ENCODE measurements around the gene APC2.
A peak's percentile ranks its signal among the peaks of the same experiment; 100 is the strongest.

Gene APC2
- 0 to 0.75 (median 0.58) reads per million in 9 experiments for total RNA-seq

DNA sequence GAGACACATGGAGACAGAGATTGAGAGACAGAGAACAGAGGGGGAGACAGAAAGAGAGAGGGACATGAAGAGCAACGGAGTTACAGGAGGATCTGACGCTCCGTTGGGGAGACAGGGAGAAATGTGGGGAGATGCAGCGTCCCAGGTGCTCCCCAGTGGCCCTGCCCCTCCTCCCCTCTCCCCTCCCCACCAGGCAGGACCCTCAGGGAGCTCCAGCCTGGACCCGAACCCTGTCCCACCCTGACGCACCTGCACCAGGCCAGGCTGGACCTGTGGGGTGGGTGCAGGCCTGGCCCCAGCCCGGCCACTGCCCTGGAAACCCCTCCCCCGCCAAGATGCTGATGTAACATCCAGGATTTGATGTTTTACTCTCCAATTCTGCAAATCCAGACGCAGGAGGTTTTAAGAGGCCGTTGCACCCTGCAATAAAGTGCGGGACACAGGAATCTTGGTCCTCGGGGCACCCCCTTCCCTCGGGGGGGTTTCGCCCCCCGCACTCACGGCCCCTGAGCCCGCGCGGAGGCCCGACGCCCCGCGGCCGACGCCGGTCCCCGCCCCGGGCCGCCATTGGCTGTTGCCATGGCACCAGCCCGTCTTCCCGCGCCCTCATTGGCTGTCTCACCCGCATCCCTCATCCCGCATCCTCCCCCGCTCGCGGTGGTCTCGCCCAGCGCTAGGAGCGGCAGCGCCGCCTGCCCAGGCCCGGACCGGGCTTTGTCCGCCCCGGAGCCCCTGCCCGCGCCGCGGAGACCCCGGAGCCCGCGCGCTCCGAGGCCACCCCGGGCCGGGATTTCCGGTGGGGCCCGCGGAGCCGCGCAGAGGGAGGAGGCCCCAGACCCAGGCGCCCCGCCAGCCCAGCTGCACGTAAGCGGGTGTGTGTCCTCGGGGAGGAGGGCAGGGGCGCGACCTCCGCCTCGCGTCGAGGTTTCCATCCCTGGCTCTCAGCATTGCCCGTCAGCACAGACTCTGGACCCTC, at the start of gene APC2:
Gene APC2 (plus strand): TSS at position 655 of the 976 bp plus-strand sequence. CDS start 2,881 bp downstream, outside the sequence.
- Mint-ChIP-seq H3K9me3 (no peaks in the 10 kb centered on the region), H3K27me3 (peaks cover 51 to 76% of the 10 kb centered on the region in 2 donors), H3K27ac (no peak within 1 kb of the TSS), H3K4me3 (peak within 1 kb of the TSS; percentile 19 to 56), H3K36me3 (ENCODE audit: insufficient read depth) (peaks cover 30% of the 10 kb centered on the region), H3K4me1 (ENCODE audit: low read depth in 2 of 2) (peaks cover 9 to 10% of the 10 kb centered on the region in 2 donors)
- ATAC-seq (replicated peaks) (no peak), DNase-seq (no peak)

DNA sequence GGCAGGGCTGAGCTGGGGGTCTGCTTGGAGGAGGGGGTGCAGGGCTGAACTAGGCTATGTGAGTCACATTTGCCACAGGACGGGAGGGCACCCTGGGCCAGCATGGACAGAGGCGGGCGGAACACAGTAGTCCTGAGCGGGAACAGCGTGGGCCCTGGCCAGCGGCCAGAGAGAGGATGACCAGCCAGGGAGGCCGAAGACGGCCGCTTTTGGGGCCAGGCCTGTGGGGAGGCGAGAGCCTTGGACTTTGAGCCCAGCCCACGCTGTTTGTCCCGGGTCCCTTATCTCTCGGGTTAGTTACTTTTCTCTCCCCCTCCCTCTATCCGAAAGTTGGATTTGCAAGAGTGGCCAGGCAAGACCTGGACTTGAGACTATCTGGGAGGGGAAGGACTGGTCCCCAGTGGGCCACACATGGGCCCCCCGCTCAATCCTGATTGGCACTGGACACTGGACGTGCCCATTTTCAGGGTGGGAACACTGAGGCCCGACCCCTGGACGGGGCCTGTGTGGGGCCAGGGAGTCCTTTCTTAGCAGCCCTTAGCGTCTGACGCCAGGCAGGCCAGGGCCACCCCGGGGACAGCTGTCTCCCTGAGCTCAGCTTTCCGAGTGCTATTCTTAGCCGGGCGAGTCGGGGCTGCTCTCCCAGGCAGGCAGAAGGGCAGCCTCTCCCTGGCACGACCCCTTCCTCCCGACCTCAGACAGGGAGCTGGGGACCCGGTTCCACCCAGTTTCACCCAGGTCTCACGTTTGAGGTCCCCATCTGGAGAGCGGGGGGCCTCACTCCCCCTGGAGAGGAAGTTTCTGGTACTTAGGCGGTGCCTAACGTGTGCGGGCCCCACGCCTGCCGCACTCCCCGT, 49.4 kb upstream of the APC2 start:
- peak; percentile 33 for ATAC-seq (replicated peaks)
- Mint-ChIP-seq H3K4me3 (peak overlapping the region; percentile 65 to 66), H3K27ac (no peak overlapping the region), H3K36me3 (ENCODE audit: insufficient read depth) (peaks cover 5% of the 10 kb centered on the region), H3K27me3 (peaks cover 6 to 14% of the 10 kb centered on the region in 2 donors), H3K9me3 (no peaks in the 10 kb centered on the region), H3K4me1 (ENCODE audit: low read depth in 2 of 2) (peaks cover 0 to 8% of the 10 kb centered on the region in 2 donors)
- DNase-seq, result no peak

- H3K36me3 Mint-ChIP-seq (ENCODE audit: insufficient read depth), result peaks cover under 1% of the 10 kb centered on the region
- H3K27ac Mint-ChIP-seq, result no peak within 1 kb of the TSS
- peaks cover under 1 to 7% of the 10 kb centered on the region in 2 donors for H3K4me1 Mint-ChIP-seq (ENCODE audit: low read depth in 2 of 2)
- DNase-seq (peak in 2 of 3 experiments; percentile 25 to 41), ATAC-seq (replicated peaks) (peak; percentile 85)
- peak within 1 kb of the TSS; percentile 65 to 67 for H3K4me3 Mint-ChIP-seq
- H3K27me3 Mint-ChIP-seq, result peaks cover 6 to 14% of the 10 kb centered on the region in 2 donors
- no peaks in the 10 kb centered on the region for H3K9me3 Mint-ChIP-seq
Observed at GRCh38 chr19:1401138-1401888, 48.6 kb upstream of the APC2 start, which contains the start of gene GAMT. Gene GAMT (minus strand): TSS chr19:1401542. CDS start chr19:1401476, 66 bp downstream.

DNA sequence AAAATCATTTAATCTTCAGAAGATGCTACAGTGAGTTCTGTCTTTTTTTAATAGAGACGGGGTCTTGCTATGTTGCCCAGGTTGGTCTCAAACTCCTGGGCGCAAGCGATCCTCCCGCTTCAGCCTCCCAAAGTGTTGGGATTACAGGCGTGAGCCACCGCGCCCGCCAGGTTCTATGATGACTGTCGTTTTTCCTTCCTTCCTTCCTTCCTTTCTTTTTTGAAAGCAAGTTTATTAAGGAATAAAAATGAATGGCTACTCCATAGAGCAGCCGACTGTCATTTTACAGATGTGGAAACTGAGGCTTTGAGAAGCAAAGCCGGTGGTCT, 48.1 kb upstream of the APC2 start:
- Mint-ChIP-seq H3K4me3 (peak overlapping the region; percentile 42 to 62), H3K27ac (no peak overlapping the region), H3K9me3 (no peaks in the 10 kb centered on the region), H3K36me3 (ENCODE audit: insufficient read depth) (peaks cover 5% of the 10 kb centered on the region), H3K4me1 (ENCODE audit: low read depth in 2 of 2) (peaks cover 5 to 11% of the 10 kb centered on the region in 2 donors), H3K27me3 (peaks cover 6 to 14% of the 10 kb centered on the region in 2 donors)
- DNase-seq (no peak), ATAC-seq (replicated peaks) (no peak)

DNA sequence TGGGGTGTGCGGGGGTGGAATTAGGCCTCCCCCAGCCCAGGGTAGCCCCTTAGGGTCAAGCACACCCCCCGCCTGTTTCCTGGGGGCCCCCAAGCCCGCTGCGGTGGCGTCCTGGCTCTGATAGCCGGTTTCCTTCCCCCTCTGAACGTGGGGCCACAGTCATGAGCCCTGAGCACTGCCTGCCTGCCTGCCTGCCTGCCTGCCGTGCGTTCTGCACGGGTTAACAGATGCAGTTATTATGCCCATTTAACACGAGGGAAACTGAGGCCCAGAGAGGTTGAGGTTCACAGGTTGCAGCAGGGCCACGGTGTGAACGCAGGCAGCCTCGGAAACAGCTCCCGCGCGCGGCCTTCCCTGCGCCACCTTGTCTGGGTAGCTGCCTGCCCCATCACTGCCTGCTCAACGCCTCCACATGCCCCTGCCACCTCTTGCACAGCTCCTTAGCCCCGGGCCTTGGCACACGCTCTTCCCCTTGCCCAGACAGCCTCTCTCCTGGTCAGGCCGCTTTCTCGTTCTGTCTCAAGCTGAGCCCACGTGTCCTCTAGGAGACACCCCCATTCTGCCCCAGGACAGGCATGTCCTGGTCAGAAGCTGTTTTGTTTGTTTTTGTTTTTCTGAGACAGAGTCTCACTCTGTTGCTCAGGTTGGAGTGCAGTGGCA, 47.4 kb upstream of the APC2 start:
- no peak overlapping the region for H3K27ac Mint-ChIP-seq

GRCh38 chr19:1406774-1407527, 43.0 kb upstream of the APC2 start:
- DNase-seq (peak; percentile 99 to 100 (median 99)), ATAC-seq (replicated peaks) (peak; percentile 72)
- peaks cover 38 to 40% of the 10 kb centered on the region in 2 donors for H3K4me1 Mint-ChIP-seq (ENCODE audit: low read depth in 2 of 2)
- H3K9me3 Mint-ChIP-seq, result no peaks in the 10 kb centered on the region
- peak overlapping the region; percentile 41 to 44 for H3K27ac Mint-ChIP-seq
- H3K4me3 Mint-ChIP-seq, result peak overlapping the region; percentile 71 to 75
- H3K36me3 Mint-ChIP-seq (ENCODE audit: insufficient read depth), result peaks cover 46% of the 10 kb centered on the region
- H3K27me3 Mint-ChIP-seq, result peaks cover 6 to 14% of the 10 kb centered on the region in 2 donors

More for the DNA sequence above, 47.4 kb upstream of the APC2 start:
- H3K36me3 Mint-ChIP-seq (ENCODE audit: insufficient read depth), result peaks cover 9% of the 10 kb centered on the region
- no peak for DNase-seq
- H3K27me3 Mint-ChIP-seq, result peaks cover 6 to 14% of the 10 kb centered on the region in 2 donors
- peak overlapping the region; percentile 58 to 67 for H3K4me3 Mint-ChIP-seq
- no peak for ATAC-seq (replicated peaks)
- H3K9me3 Mint-ChIP-seq, result no peaks in the 10 kb centered on the region
- H3K4me1 Mint-ChIP-seq (ENCODE audit: low read depth in 2 of 2), result peaks cover 5 to 9% of the 10 kb centered on the region in 2 donors

DNA sequence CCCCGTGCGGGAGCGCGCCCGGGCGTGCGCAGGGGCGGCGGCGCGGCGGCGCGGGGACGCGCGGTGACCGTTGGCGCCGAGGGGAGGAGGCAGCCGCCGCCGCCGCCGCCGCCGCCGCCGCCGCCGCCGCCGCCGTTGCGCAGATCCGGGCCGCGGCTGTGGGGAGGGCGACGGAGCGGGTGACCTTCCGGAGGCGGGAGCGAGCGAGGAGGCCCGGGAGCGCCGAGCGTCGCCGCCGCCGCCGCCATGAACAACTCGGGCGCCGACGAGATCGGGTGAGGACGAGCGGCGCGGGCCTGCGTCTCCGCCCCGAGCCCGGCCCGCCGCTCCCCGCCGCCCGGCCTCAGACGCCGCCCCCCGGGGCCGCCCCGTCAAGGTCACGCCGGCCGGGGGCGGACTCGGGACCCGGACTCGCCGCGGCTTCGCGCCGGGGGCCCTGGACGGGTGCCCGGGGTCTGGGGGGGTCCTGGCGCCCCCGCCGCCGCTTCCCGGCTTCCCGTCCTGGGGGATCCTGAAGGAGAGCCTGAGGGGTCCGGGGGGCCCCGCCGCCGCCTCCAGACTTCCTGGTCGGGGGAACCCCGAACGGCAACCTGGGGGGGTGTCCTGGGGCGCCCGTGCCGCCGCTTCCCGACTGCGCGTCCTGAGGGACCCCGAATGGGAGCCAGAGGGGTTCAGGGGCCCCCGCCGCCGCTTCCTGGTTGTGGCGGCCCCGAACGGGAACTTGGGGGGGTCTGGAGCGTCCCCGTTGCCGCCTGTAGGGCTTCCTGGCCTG, 42.2 kb upstream of the APC2 start, which contains the start of gene DAZAP1:
Gene DAZAP1 (plus strand): TSS at position 59 of the 772 bp plus-strand sequence. CDS start 188 bp downstream, at position 247.
- Mint-ChIP-seq H3K9me3 (no peaks in the 10 kb centered on the region), H3K4me1 (ENCODE audit: low read depth in 2 of 2) (peaks cover 43 to 44% of the 10 kb centered on the region in 2 donors), H3K4me3 (peak within 1 kb of the TSS; percentile 91 to 98), H3K36me3 (ENCODE audit: insufficient read depth) (peaks cover 49% of the 10 kb centered on the region), H3K27ac (peak within 1 kb of the TSS; percentile 89 to 96), H3K27me3 (peaks cover 3 to 10% of the 10 kb centered on the region in 2 donors)
- peak; percentile 40 to 49 (median 41) for DNase-seq
- peak; percentile 25 for ATAC-seq (replicated peaks)

DNA sequence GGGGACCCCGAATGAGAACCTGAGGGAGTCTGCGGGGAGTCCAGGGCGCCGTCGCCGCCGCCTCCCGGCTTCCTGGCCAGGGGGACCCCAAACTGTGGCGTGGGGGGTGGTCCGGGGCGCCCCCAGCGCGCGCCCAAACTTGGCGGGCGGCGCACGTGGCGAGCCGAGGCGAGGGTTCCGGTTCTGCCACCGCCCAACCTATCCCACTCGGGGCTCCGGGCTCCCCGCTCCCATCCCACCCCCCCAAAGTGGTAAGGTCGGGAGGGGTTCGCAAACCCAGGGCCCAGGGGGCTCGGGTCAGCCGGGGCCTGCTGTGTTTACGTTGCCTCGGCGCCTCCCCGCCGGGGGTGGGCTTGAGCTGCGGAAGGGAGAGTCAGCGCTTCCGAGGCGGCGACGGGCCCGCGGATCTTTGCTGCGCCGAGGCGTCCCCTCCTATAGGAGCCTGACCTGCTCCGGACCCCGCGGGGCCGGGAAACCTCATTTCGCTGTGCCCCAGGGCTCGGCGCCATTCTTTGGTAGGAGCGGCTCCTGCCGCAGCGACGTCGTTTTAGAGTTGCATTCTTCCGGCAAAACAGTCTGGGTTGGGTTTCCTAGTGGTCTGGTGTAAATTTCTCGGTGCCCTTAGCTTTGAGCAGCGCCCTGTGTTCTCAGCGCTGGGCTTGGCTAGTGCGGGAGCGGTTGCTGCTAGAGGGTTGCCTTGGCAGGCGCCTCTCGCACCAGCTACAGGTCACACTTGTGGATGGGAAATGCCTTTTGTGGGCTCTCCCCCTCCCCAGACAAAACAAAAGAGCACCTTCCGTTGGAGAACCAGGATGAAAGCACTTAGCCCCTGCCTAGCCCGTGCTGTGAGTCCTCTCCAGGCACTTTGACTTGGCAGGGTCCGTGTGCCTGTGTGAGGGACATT, 41.4 kb upstream of the APC2 start:
- Mint-ChIP-seq H3K9me3 (no peaks in the 10 kb centered on the region), H3K36me3 (ENCODE audit: insufficient read depth) (peaks cover 56% of the 10 kb centered on the region), H3K27me3 (peaks cover 0 to 1% of the 10 kb centered on the region in 2 donors), H3K27ac (peak overlapping the region; percentile 89 to 96), H3K4me3 (peak overlapping the region; percentile 91 to 98), H3K4me1 (ENCODE audit: low read depth in 2 of 2) (peaks cover 46 to 52% of the 10 kb centered on the region in 2 donors)
- ATAC-seq (replicated peaks) (peak; percentile 34), DNase-seq (peak; percentile 57 to 68 (median 64))

DNA sequence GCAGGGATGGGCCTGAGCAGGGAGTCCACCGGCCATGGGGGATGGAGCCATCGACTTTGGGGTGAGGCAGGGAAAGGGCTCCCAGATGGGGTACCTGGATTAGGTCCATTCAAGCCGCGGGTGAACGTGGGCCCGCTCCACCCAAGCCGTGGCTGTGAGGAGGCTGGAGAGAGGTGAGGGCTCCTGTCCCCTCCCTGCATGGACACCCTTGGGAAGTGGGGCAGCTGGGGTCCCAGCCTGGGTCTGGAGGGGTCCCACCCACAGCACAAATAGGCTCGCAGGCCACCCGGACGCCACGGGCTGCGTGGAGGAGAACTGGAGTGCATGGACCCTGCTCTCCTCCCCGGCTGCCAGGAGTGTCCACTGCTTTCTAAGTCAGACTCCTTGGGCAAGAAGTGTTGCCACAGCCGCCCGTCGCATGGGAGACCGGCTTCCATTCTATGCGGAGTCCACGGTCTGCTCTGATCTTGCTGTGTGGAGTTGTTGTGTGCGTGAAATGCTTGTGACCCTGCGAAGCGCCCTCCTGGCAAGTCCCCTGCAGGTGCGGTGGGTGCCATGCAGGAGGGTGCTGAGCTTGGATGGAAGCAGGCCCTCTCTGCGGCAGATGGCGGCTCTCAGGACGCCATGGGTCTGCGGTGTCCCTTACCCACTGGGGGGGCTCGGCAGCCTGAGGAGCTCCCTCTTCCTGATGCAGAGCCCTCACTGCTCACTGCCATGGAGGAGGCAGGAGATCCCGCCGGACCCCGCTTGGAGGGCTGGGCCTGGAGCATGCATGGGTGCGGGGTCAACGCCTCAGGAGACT, 40.5 kb upstream of the APC2 start:
- ATAC-seq (replicated peaks), result no peak
- peak overlapping the region; percentile 91 to 98 for H3K4me3 Mint-ChIP-seq
- H3K27me3 Mint-ChIP-seq, result no peaks in the 10 kb centered on the region
- H3K4me1 Mint-ChIP-seq (ENCODE audit: low read depth in 2 of 2), result peaks cover 47 to 56% of the 10 kb centered on the region in 2 donors
- DNase-seq, result no peak
- H3K9me3 Mint-ChIP-seq, result no peaks in the 10 kb centered on the region
- H3K27ac Mint-ChIP-seq, result peak overlapping the region; percentile 89 to 96
- peaks cover 58% of the 10 kb centered on the region for H3K36me3 Mint-ChIP-seq (ENCODE audit: insufficient read depth)
